HL-60 (cell line): Measurements from ENCODE around the gene PRPF39.
A peak's percentile ranks its signal among the peaks of the same experiment; 100 is the strongest.
"Not testable (repeated sequence)": the region's sequence is repeated elsewhere in the genome, so short reads cannot be mapped to it uniquely, and the experiment has no call there.

Source experiments
- DNase-seq, 2 experiments: peaks; one replicate each; pipeline ENCODE4 v3.0.0-alpha.2; 2010 to 2020; ENCODE audit warnings: low read depth in 1 of 2, low spot score in 1 of 2
- H3K27ac ChIP-seq: fragments of 250-450 bp; sonication (Bioruptor Pico); replicated peaks from 2 replicates; pipeline ENCODE4 v1.5.1; 2020; ENCODE audit warnings: mild to moderate bottlenecking, moderate library complexity
- H3K27me3 ChIP-seq: fragments of 250-450 bp; sonication (Bioruptor Pico); 2 replicates; pipeline ENCODE4 v1.5.1; 2021; ENCODE audit warnings: mild to moderate bottlenecking, moderate library complexity; ENCODE audit not compliant: insufficient read depth, poor library complexity, severe bottlenecking
- H3K4me3 ChIP-seq: replicated peaks from 2 replicates; pipeline ENCODE4 v1.5.1; 2011; ENCODE audit warnings: mild to moderate bottlenecking, control low read depth, low read length; ENCODE audit not compliant: insufficient read depth
- CTCF ChIP-seq: IDR thresholded peaks from one replicate; pipeline ENCODE4 v1.5.1; 2011; ENCODE audit warnings: low read length, control low read depth, inconsistent platforms; ENCODE audit not compliant: insufficient read depth
- GABPA ChIP-seq: IDR thresholded peaks from 2 replicates; pipeline ENCODE4 v1.6.1; 2012; ENCODE audit warnings: low read depth
- POLR2AphosphoS5 ChIP-seq: IDR thresholded peaks from 2 replicates; pipeline ENCODE4 v1.6.1; 2012; ENCODE audit warnings: low read depth
- REST ChIP-seq: IDR thresholded peaks from 2 replicates; pipeline ENCODE4 v1.6.1; 2012; ENCODE audit warnings: low read depth; ENCODE audit not compliant: insufficient replicate concordance
- SPI1 ChIP-seq: IDR thresholded peaks from 2 replicates; pipeline ENCODE4 v1.6.1; 2012; ENCODE audit warnings: low read depth, mild to moderate bottlenecking, borderline replicate concordance

PRPF39 gene

GRCh38 chr14:45136399-45136798 lies 52.5 kb downstream of the PRPF39 start:
- TF ChIP-seq REST, result no peak
- TF ChIP-seq SPI1, result no peak
- no peak for TF ChIP-seq GABPA
- no peak for TF ChIP-seq POLR2AphosphoS5
- no peak for TF ChIP-seq CTCF
- peak overlapping the region; percentile 97 for H3K27ac ChIP-seq
- H3K27me3 ChIP-seq, result no peaks in the 10 kb centered on the region
- no peak for DNase-seq
- H3K4me3 ChIP-seq, result peak overlapping the region; percentile 89

- H3K27me3 ChIP-seq, result no peaks in the 10 kb centered on the region
- no peak for DNase-seq
- no peak for TF ChIP-seq REST
- no peak for TF ChIP-seq CTCF
- TF ChIP-seq GABPA, result no peak
- no peak overlapping the region for H3K4me3 ChIP-seq
- no peak overlapping the region for H3K27ac ChIP-seq
These were observed 56.8 kb downstream of the PRPF39 start for GRCh38 chr14:45140661-45141187.

GRCh38 chr14:45142083-45142482 lies 58.2 kb downstream of the PRPF39 start:
- H3K4me3 ChIP-seq, H3K27me3 ChIP-seq: not testable (repeated sequence)
- DNase-seq, result peak in 1 of 2 experiments; percentile 19
- H3K27ac ChIP-seq, result peak overlapping the region; percentile 0; the same call in 1 of the 2 replicates

- peak in 1 of 2 experiments; percentile 10 for DNase-seq
- no peak overlapping the region for H3K27ac ChIP-seq
- TF ChIP-seq POLR2AphosphoS5 (no peak), CTCF (no peak), GABPA (no peak)
These were observed 60.7 kb downstream of the PRPF39 start for GRCh38 chr14:45144658-45145057.

More at GRCh38 chr14:45144658-45145057, 60.7 kb downstream of the PRPF39 start:
- Histone ChIP-seq H3K27me3 (no peaks in the 10 kb centered on the region), H3K4me3 (no peak overlapping the region)
